Measurements from ENCODE around the gene PHC2. TPM values are rescaled to one million over a fixed set of nuclear protein-coding genes. Genes with fewer than 3 reads are reported as not detected.

PHC2 gene
- total and polyA plus RNA-seq, 7 experiments from 2014 or later, result 10.0 to 45.5 (median 35.0) TPM

GRCh38 chr1:33305816-33306652 is 124.9 kb downstream of the PHC2 start:
- intact Hi-C loops (cut with micrococcal nuclease), result no loop called here
- H3K9me3 Mint-ChIP-seq, result peaks cover 0 to 9% (median 0%) of the 10 kb centered on the region in 11 donors
- H3K36me3 Mint-ChIP-seq, result peaks cover 0 to 30% (median 8%) of the 10 kb centered on the region in 5 donors
- DNase-seq (no peak), ATAC-seq (no peak)
- Histone ChIP-seq H3K27ac (ENCODE audit: low read depth, low read length) (no peak overlapping the region), H3K36me3 (ENCODE audit: control insufficient read depth in 2 of 3, insufficient read depth in 3 of 3, low read length in 3 of 3) (no peaks in the 10 kb centered on the region), H3K4me1 (ENCODE audit: control insufficient read depth in 2 of 2, insufficient read depth in 2 of 2, low read length in 2 of 2) (peaks cover 8 to 10% of the 10 kb centered on the region in 2 donors), H3K27me3 (ENCODE audit: control insufficient read depth in 2 of 2, insufficient read depth in 2 of 2, low read length in 2 of 2) (no peaks in the 10 kb centered on the region), H3K4me3 (ENCODE audit: low read length) (no peak overlapping the region), H3K9me3 (ENCODE audit: control insufficient read depth in 2 of 3, low read length in 3 of 3) (no peaks in the 10 kb centered on the region)
- ChIA-PET CTCF (interaction anchor here (3.4 kb wide), 1 partner anchor 10 kb away, joined by 13 read pairs; no protein-coding TSS in a partner anchor), POLR2A (interaction anchor here (1.1 kb wide), 1 partner anchor 11 kb away, joined by 3 read pairs; no protein-coding TSS in a partner anchor)
- no peak overlapping the region for H3K27ac Mint-ChIP-seq
- peaks cover 13 to 31% (median 25%) of the 10 kb centered on the region in 7 donors for H3K4me1 Mint-ChIP-seq
- H3K4me3 Mint-ChIP-seq, result peak overlapping the region in 3 of 10 donors; percentile 17 to 39 (median 19)
- H3K27me3 Mint-ChIP-seq, result peaks cover 9 to 22% (median 13%) of the 10 kb centered on the region in 5 donors

GRCh38 chr1:33305016-33305415 is 125.9 kb downstream of the PHC2 start:
- no peak overlapping the region for H3K4me3 Mint-ChIP-seq
- POLR2A ChIA-PET, result interaction anchor here (1.1 kb wide), 1 partner anchor 10 kb away, joined by 3 read pairs; no protein-coding TSS in a partner anchor
- H3K4me1 Mint-ChIP-seq, result peaks cover 13 to 31% (median 25%) of the 10 kb centered on the region in 7 donors
- peaks cover 0 to 30% (median 13%) of the 10 kb centered on the region in 5 donors for H3K36me3 Mint-ChIP-seq
- intact Hi-C loops (cut with micrococcal nuclease), result no loop called here
- CTCF ChIA-PET, result interaction anchor here (3.4 kb wide), 1 partner anchor 9 kb away, joined by 13 read pairs; no protein-coding TSS in a partner anchor
- peaks cover 0 to 4% (median 0%) of the 10 kb centered on the region in 3 experiments for H3K36me3 ChIP-seq (ENCODE audit: control insufficient read depth in 2 of 3, insufficient read depth in 3 of 3, low read length in 3 of 3)
- no peak for ATAC-seq
- no peaks in the 10 kb centered on the region for H3K27me3 ChIP-seq (ENCODE audit: control insufficient read depth in 2 of 2, insufficient read depth in 2 of 2, low read length in 2 of 2)
- peaks cover 8 to 10% of the 10 kb centered on the region in 2 donors for H3K4me1 ChIP-seq (ENCODE audit: control insufficient read depth in 2 of 2, insufficient read depth in 2 of 2, low read length in 2 of 2)
- H3K9me3 ChIP-seq (ENCODE audit: control insufficient read depth in 2 of 3, low read length in 3 of 3), result no peaks in the 10 kb centered on the region
- H3K27me3 Mint-ChIP-seq, result peaks cover 9 to 22% (median 13%) of the 10 kb centered on the region in 5 donors
- H3K9me3 Mint-ChIP-seq, result peaks cover 0 to 9% (median 0%) of the 10 kb centered on the region in 11 donors
- no peak overlapping the region for H3K27ac ChIP-seq (ENCODE audit: low read depth, low read length)
- H3K27ac Mint-ChIP-seq, result no peak overlapping the region
- no peak for DNase-seq
- H3K4me3 ChIP-seq (ENCODE audit: low read length), result no peak overlapping the region

- H3K4me3 Mint-ChIP-seq, result peak overlapping the region in 7 of 10 donors; percentile 6 to 71 (median 27)
- no peaks in the 10 kb centered on the region for H3K27me3 ChIP-seq (ENCODE audit: control insufficient read depth in 2 of 2, insufficient read depth in 2 of 2, low read length in 2 of 2)
- peaks cover 0 to 9% (median 0%) of the 10 kb centered on the region in 11 donors for H3K9me3 Mint-ChIP-seq
- H3K36me3 Mint-ChIP-seq, result peaks cover 0 to 32% (median 19%) of the 10 kb centered on the region in 5 donors
- peaks cover 6 to 17% (median 9%) of the 10 kb centered on the region in 5 donors for H3K27me3 Mint-ChIP-seq
- peaks cover 0 to 21% (median 0%) of the 10 kb centered on the region in 3 experiments for H3K36me3 ChIP-seq (ENCODE audit: control insufficient read depth in 2 of 3, insufficient read depth in 3 of 3, low read length in 3 of 3)
- intact Hi-C loops (cut with micrococcal nuclease), result loop anchor here in 1 of 2 donors (2.0 kb wide), 1 partner anchor 14 kb away; no protein-coding TSS in a partner anchor
- no peak overlapping the region for H3K27ac ChIP-seq (ENCODE audit: low read depth, low read length)
- no peaks in the 10 kb centered on the region for H3K9me3 ChIP-seq (ENCODE audit: control insufficient read depth in 2 of 3, low read length in 3 of 3)
- ATAC-seq (peak; percentile 36), DNase-seq (peak in 3 of 9 donors; percentile 6 to 19 (median 18))
- H3K4me3 ChIP-seq (ENCODE audit: low read length), result no peak overlapping the region
- peak overlapping the region in 8 of 9 donors; percentile 31 to 89 (median 72) for H3K27ac Mint-ChIP-seq
- H3K4me1 Mint-ChIP-seq, result peaks cover 13 to 40% (median 29%) of the 10 kb centered on the region in 7 donors
- POLR2A ChIA-PET, result no interaction called here
- H3K4me1 ChIP-seq (ENCODE audit: control insufficient read depth in 2 of 2, insufficient read depth in 2 of 2, low read length in 2 of 2), result peaks cover 8 to 10% of the 10 kb centered on the region in 2 donors
- CTCF ChIA-PET, result interaction anchor here (0.7 kb wide), 1 partner anchor 65 kb away, joined by 5 read pairs; no protein-coding TSS in a partner anchor
Measured at GRCh38 chr1:33302325-33302724, 128.6 kb downstream of the PHC2 start.

GRCh38 chr1:33301273-33301984 is 129.5 kb downstream of the PHC2 start:
- peaks cover 13 to 40% (median 29%) of the 10 kb centered on the region in 7 donors for H3K4me1 Mint-ChIP-seq
- Histone ChIP-seq H3K36me3 (ENCODE audit: control insufficient read depth in 2 of 3, insufficient read depth in 3 of 3, low read length in 3 of 3) (peaks cover 0 to 27% (median 0%) of the 10 kb centered on the region in 3 experiments), H3K27ac (ENCODE audit: low read depth, low read length) (no peak overlapping the region), H3K4me3 (ENCODE audit: low read length) (no peak overlapping the region), H3K4me1 (ENCODE audit: control insufficient read depth in 2 of 2, insufficient read depth in 2 of 2, low read length in 2 of 2) (peaks cover 8 to 10% of the 10 kb centered on the region in 2 donors), H3K9me3 (ENCODE audit: control insufficient read depth in 2 of 3, low read length in 3 of 3) (no peaks in the 10 kb centered on the region), H3K27me3 (ENCODE audit: control insufficient read depth in 2 of 2, insufficient read depth in 2 of 2, low read length in 2 of 2) (no peaks in the 10 kb centered on the region)
- ATAC-seq (no peak), DNase-seq (no peak)
- CTCF ChIA-PET, result interaction anchor here (0.7 kb wide), 1 partner anchor 64 kb away, joined by 5 read pairs; no protein-coding TSS in a partner anchor
- H3K27me3 Mint-ChIP-seq, result peaks cover 6 to 17% (median 9%) of the 10 kb centered on the region in 5 donors
- POLR2A ChIA-PET, result no interaction called here
- intact Hi-C loops (cut with micrococcal nuclease), result no loop called here
- peak overlapping the region in 6 of 9 donors; percentile 14 to 86 (median 58) for H3K27ac Mint-ChIP-seq
- peaks cover 0 to 9% (median 0%) of the 10 kb centered on the region in 11 donors for H3K9me3 Mint-ChIP-seq
- H3K4me3 Mint-ChIP-seq, result peak overlapping the region in 1 of 10 donors; percentile 3
- peaks cover 0 to 35% (median 27%) of the 10 kb centered on the region in 5 donors for H3K36me3 Mint-ChIP-seq

- Histone ChIP-seq H3K27ac (ENCODE audit: low read depth, low read length) (no peak overlapping the region), H3K4me1 (ENCODE audit: control insufficient read depth in 2 of 2, insufficient read depth in 2 of 2, low read length in 2 of 2) (peaks cover 8 to 10% of the 10 kb centered on the region in 2 donors), H3K9me3 (ENCODE audit: control insufficient read depth in 2 of 3, low read length in 3 of 3) (no peaks in the 10 kb centered on the region), H3K27me3 (ENCODE audit: control insufficient read depth in 2 of 2, insufficient read depth in 2 of 2, low read length in 2 of 2) (no peaks in the 10 kb centered on the region), H3K4me3 (ENCODE audit: low read length) (no peak overlapping the region), H3K36me3 (ENCODE audit: control insufficient read depth in 2 of 3, insufficient read depth in 3 of 3, low read length in 3 of 3) (peaks cover 0 to 35% (median 0%) of the 10 kb centered on the region in 3 experiments)
- intact Hi-C loops (cut with micrococcal nuclease), result no loop called here
- DNase-seq (no peak), ATAC-seq (no peak)
- peaks cover 0 to 9% (median 2%) of the 10 kb centered on the region in 5 donors for H3K27me3 Mint-ChIP-seq
- H3K4me1 Mint-ChIP-seq, result peaks cover 13 to 40% (median 21%) of the 10 kb centered on the region in 7 donors
- H3K9me3 Mint-ChIP-seq, result peaks cover 0 to 9% (median 0%) of the 10 kb centered on the region in 11 donors
- H3K36me3 Mint-ChIP-seq, result peaks cover 0 to 40% (median 29%) of the 10 kb centered on the region in 5 donors
- no peak overlapping the region for H3K4me3 Mint-ChIP-seq
- no peak overlapping the region for H3K27ac Mint-ChIP-seq
- POLR2A ChIA-PET, result no interaction called here
- CTCF ChIA-PET, result no interaction called here
Measured at GRCh38 chr1:33300673-33301072, 130.2 kb downstream of the PHC2 start.

Data from naive thymus-derived CD4-positive, alpha-beta T cell (primary cell).